Colon (tissue), 2 donors: ENCODE data around the gene TRIML2.
"Not testable (repeated sequence)": the region's sequence is repeated elsewhere in the genome, so short reads cannot be mapped to it uniquely, and the experiment has no call there.

Experiments used
- FAIRE-seq: peaks from 2 replicates; lab custom pipeline; 2012; peaks lifted over from hg19 to GRCh38; lab: Jason Lieb, UNC
- donor health status: control.
- donor health status: control.

Gene TRIML2

GRCh38 chr4:188106454-188106853, 2.9 kb downstream of the TRIML2 start:
- no peak for FAIRE-seq

DNA sequence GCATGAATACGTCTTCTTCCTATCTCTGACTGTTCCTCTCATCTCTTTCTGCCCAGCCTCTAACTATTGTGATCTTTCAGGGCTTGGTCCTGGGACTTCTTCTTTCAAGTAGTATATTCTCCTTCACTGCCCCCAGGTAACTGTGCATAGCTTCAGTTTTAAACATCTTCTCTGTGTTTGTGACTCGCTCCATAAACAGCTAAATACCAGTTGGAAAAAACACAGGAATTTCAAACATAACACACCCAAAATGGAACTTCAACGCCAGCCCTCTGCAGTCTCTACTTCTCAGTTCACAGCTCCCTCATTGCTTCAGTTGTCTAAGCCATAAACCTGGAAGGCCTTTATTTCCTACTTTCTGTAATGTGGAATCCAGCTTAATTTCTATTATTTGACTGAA, 16.6 kb downstream of the TRIML2 start:
- no peak for FAIRE-seq

- FAIRE-seq: no peak
Measured at GRCh38 chr4:188086858-188087257, 22.5 kb downstream of the TRIML2 start.

DNA sequence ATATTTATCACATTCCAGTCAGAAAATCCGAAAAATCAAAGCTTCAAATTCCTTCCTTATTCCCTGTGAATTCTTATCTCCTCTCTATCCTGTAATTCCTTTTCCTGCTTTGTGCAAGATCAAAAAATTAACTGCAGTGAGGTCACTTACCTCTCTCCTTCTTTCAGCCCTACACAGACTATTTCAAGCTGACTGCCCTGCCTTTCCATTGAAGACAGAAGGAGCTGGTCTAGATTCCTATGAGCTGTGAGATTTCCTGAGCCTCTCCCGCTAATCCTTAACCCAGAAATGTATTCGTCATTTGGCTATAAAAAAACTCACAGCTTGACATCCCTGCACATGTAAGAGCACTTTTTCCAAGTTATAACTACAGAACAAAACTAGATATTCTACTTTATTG, 26.6 kb downstream of the TRIML2 start:
- no peak for FAIRE-seq

- no peak for FAIRE-seq
Measured at GRCh38 chr4:188078116-188078515, 31.3 kb downstream of the TRIML2 start.

GRCh38 chr4:188076169-188076568, 33.2 kb downstream of the TRIML2 start:
- no peak for FAIRE-seq

DNA sequence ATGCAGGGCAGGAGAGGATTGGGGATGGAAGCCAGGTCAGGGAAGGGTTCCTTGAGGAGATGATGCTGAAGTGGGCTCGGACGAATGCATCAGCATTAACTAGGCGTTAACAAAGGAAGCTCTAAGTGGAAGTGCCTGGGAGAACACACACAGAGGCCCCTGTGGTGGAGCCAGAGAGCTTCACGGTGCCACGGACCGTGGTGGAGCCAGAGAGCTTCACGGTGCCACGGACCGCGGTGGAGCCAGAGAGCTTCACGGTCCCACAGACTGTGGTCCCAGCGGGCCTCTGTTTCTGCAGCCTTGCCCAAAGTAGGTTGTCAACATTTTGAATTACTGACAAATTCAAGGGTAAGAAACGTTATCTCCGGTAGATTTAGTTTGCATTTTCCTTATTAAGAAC, 48.3 kb downstream of the TRIML2 start:
- FAIRE-seq: no peak

DNA sequence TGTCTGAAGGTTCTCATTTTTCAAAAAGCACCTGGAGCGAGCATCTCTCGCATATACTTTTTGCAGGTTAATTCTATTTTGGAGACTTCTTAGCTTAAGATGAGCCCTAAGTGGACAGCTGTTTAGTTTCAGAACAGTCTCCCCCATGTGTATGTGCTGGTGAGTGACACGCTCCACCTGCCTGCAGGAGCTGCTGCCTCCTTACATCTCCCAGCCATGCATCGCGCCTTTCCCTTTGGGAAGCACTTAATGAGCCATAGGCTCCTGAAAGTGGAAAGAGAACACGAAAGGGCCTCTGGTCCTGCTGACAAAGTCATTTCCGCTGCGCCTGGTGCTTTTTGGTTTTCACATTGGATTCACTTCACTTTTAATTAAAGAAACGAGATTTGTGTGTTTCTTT, 56.1 kb downstream of the TRIML2 start:
- FAIRE-seq: no peak

GRCh38 chr4:188046657-188047056, 62.7 kb downstream of the TRIML2 start:
- FAIRE-seq: no peak

DNA sequence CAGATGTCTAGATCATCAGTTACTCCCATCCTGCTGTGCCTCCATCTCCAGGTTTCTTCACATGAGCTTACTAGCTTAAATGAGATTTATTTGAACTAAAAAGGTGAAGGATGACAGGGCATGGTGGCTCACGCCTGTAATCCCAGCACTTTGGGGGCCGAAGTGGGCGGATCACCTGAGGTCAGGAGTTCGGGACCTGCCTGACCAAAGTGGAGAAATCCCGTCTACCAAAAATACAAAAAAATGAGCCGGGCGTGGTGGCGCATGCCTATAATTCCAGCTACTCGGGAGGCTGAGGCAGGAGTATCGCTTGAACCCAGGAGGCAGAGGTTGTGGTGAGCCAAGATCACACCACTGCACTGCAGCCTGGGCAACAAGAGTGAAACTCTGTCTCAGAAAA, 63.9 kb downstream of the TRIML2 start:
- FAIRE-seq: not testable (repeated sequence)

- no peak for FAIRE-seq
Measured at GRCh38 chr4:188043154-188043553, 66.2 kb downstream of the TRIML2 start.

DNA sequence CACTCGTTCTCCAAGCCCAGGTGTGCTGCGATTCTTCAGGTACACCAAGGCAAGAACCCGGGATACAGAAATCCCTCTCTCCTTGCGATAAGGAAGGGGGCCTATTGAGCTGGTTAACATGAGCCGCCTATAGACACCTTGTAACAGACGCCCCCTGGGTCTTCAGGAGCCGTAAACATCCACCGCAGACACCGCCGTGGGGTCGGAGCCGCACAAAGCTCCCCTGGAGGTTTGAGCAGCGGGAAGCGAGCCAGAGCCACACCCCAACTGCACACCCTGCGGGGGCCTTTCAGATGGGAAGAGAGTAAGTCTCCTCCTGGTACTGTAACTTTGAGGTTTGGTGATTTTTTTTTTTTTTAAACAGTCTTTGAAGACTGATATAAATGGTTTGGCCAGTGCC, 67.2 kb downstream of the TRIML2 start:
- no peak for FAIRE-seq

DNA sequence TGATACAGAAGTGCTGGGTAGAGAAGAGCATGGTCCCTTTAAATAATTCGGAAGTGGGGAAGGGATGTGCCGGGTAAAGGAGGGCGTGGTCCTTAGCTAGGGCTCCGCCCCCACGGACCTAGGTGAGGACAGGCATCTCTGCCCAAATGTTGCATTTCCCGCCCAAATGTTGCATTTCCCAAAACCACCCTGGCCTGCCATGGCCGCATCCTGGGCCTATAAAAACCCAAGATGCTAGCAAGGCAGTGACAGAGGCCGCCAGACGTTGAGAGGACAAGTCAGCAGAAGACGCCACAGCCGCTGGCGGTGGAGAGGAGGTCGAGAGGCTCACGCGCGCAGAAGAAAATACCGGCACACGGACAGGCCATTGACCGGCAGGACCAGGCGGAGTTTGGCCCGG, 67.7 kb downstream of the TRIML2 start:
- FAIRE-seq: no peak
